Esophagus (tissue), 2 donors: Measurements from ENCODE around the gene PCDHGB5. TPM values are rescaled to one million over a fixed set of nuclear protein-coding genes. Genes with fewer than 3 reads are reported as not detected.
"Not testable (repeated sequence)": the region's sequence is repeated elsewhere in the genome, so short reads cannot be mapped to it uniquely, and the experiment has no call there.

Source experiments
- H3K27ac ChIP-seq, 2 donors: one replicate each; pipeline ENCODE4 v1.5.1; 2013; ENCODE audit warnings: low read depth in 2 of 2, mild to moderate bottlenecking in 2 of 2, inconsistent platforms in 1 of 2, low read length in 1 of 2, moderate library complexity in 1 of 2
- H3K27me3 ChIP-seq, 2 donors: one replicate each; pipeline ENCODE4 v1.6.1; 2013; ENCODE audit warnings: low read length in 2 of 2, control low read depth in 1 of 2, mild to moderate bottlenecking in 1 of 2; ENCODE audit not compliant: insufficient read depth in 2 of 2, control insufficient read depth in 1 of 2
- H3K36me3 ChIP-seq, 2 donors: one replicate each; pipeline ENCODE4 v1.6.1; 2013; ENCODE audit warnings: low read length in 1 of 2; ENCODE audit not compliant: control insufficient read depth in 2 of 2, insufficient read depth in 2 of 2
- H3K4me1 ChIP-seq, 2 donors: one replicate each; pipeline ENCODE4 v1.6.1; 2013; ENCODE audit warnings: low read length in 1 of 2; ENCODE audit not compliant: control insufficient read depth in 2 of 2, insufficient read depth in 2 of 2
- H3K4me3 ChIP-seq, 2 donors: one replicate each; pipeline ENCODE4 v1.5.1; 2013; ENCODE audit warnings: low read length in 2 of 2, mild to moderate bottlenecking in 2 of 2, low read depth in 1 of 2, moderate library complexity in 1 of 2
- H3K9me3 ChIP-seq, 2 donors: one replicate each; pipeline ENCODE4 v1.6.1; 2013; ENCODE audit warnings: mild to moderate bottlenecking in 2 of 2, low read depth in 1 of 2, low read length in 1 of 2, moderate library complexity in 1 of 2; ENCODE audit not compliant: control insufficient read depth in 2 of 2, insufficient read depth in 1 of 2
- WGBS, 2 donors: extraction: QIAGEN DNeasy Blood & Tissue Kit; methylation state at CpG; one replicate each; pipeline ENCODE4 v1.1.7; 2013; 5-methylcytosine and 5-hydroxymethylcytosine counted together
- polyA plus RNA-seq, 2 donors: library from polyadenylated mRNA; stranded (reverse); fragments of 200-250 nt; gene quantifications; one replicate each; pipeline ENCODE4 v1.2.3, GENCODE V29; 2013
- donor health status: healthy with polysubstance abuse.
- donor health status: Bipolar disorder and iron deficiency.

Gene PCDHGB5
- polyA plus RNA-seq, 2 donors: 1.0 to 1.7 TPM

DNA sequence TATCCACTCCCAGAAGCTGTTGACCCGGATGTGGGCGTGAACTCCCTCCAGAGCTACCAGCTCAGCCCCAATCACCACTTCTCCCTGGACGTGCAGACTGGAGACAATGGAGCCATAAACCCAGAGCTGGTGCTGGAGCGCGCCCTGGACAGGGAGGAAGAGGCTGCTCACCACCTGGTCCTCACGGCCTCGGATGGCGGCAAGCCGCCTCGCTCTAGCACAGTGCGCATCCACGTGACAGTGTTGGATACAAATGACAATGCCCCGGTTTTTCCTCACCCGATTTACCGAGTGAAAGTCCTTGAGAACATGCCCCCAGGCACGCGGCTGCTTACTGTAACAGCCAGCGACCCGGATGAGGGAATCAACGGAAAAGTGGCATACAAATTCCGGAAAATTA lies 4.5 kb upstream of the PCDHGB5 start:
- H3K4me3 ChIP-seq: no peak overlapping the region
- H3K36me3 ChIP-seq: no peaks in the 10 kb centered on the region
- WGBS, 2 donors: 36% methylated on average over 21 of the region's 21 CpGs
- H3K9me3 ChIP-seq: peaks cover 36 to 44% of the 10 kb centered on the region in 2 donors
- no peaks in the 10 kb centered on the region for H3K4me1 ChIP-seq
- no peak overlapping the region for H3K27ac ChIP-seq
- H3K27me3 ChIP-seq: peaks cover 0 to 5% of the 10 kb centered on the region in 2 donors

DNA sequence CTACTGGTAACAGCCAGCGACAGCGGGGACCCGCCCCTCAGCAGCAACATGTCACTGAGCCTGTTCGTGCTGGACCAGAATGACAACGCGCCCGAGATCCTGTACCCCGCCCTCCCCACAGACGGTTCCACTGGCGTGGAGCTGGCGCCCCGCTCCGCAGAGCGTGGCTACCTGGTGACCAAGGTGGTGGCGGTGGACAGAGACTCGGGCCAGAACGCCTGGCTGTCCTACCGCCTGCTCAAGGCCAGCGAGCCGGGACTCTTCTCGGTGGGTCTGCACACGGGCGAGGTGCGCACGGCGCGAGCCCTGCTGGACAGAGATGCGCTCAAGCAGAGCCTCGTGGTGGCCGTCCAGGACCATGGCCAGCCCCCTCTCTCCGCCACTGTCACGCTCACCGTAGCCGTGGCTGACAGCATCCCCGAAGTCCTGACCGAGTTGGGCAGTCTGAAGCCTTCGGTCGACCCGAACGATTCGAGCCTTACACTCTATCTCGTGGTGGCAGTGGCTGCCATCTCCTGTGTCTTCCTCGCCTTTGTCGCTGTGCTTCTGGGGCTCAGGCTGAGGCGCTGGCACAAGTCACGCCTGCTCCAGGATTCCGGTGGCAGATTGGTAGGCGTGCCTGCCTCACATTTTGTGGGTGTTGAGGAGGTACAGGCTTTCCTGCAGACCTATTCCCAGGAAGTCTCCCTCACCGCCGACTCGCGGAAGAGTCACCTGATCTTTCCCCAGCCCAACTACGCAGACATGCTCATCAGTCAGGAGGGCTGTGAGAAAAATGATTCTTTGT lies 3.2 kb upstream of the PCDHGB5 start:
- not testable (repeated sequence) for H3K27ac ChIP-seq, H3K4me3 ChIP-seq, H3K4me1 ChIP-seq, H3K36me3 ChIP-seq, H3K27me3 ChIP-seq
- 42% methylated on average over 41 to 46 of the region's 53 CpGs for WGBS, 2 donors
- peaks cover 30 to 39% of the 10 kb centered on the region in 2 donors for H3K9me3 ChIP-seq

DNA sequence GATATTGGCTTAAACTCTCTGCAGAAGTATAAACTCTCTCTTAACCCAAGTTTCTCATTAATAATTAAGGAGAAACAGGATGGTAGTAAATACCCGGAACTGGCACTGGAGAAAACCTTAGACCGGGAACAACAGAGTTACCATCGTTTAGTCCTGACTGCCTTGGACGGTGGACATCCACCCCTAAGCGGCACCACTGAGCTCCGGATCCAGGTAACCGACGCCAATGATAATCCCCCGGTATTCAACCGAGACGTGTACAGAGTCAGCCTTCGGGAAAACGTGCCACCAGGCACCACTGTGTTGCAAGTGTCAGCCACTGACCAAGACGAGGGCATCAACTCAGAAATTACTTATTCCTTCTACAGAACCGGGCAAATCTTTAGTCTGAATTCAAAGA lies 861 bp downstream of the PCDHGB5 start:
- Histone ChIP-seq H3K4me3 (no peak overlapping the region), H3K27me3 (peaks cover 0 to 3% of the 10 kb centered on the region in 2 donors), H3K27ac (no peak overlapping the region), H3K4me1 (no peaks in the 10 kb centered on the region), H3K36me3 (no peaks in the 10 kb centered on the region), H3K9me3 (peaks cover 32 to 40% of the 10 kb centered on the region in 2 donors)
- 28% methylated on average over 15 of the region's 15 CpGs for WGBS, 2 donors

DNA sequence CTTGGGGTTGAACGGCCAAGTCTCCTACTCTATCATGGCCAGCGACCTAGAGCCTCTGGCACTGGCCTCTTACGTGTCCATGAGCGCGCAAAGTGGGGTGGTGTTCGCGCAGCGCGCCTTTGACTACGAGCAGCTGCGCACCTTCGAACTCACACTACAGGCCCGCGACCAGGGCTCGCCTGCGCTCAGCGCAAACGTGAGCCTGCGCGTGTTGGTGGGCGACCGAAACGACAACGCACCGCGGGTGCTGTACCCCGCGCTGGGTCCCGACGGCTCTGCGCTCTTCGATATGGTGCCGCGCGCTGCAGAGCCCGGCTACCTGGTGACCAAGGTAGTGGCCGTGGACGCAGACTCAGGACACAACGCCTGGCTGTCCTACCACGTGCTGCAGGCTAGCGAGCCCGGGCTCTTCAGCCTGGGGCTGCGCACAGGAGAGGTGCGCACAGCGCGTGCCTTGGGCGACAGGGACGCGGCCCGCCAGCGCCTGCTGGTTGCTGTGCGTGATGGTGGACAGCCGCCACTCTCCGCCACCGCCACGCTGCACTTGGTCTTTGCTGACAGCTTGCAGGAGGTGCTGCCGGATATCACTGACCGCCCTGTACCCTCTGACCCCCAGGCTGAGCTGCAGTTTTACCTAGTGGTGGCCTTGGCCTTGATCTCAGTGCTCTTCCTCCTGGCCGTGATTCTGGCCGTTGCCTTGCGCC lies 2.0 kb downstream of the PCDHGB5 start:
- Histone ChIP-seq H3K9me3 (peaks cover 31 to 39% of the 10 kb centered on the region in 2 donors), H3K36me3 (no peaks in the 10 kb centered on the region), H3K4me1 (no peaks in the 10 kb centered on the region), H3K4me3 (no peak overlapping the region), H3K27ac (no peak overlapping the region), H3K27me3 (peaks cover 0 to 3% of the 10 kb centered on the region in 2 donors)
- WGBS, 2 donors: 31 to 32% methylated on average over 61 of the region's 61 CpGs

DNA sequence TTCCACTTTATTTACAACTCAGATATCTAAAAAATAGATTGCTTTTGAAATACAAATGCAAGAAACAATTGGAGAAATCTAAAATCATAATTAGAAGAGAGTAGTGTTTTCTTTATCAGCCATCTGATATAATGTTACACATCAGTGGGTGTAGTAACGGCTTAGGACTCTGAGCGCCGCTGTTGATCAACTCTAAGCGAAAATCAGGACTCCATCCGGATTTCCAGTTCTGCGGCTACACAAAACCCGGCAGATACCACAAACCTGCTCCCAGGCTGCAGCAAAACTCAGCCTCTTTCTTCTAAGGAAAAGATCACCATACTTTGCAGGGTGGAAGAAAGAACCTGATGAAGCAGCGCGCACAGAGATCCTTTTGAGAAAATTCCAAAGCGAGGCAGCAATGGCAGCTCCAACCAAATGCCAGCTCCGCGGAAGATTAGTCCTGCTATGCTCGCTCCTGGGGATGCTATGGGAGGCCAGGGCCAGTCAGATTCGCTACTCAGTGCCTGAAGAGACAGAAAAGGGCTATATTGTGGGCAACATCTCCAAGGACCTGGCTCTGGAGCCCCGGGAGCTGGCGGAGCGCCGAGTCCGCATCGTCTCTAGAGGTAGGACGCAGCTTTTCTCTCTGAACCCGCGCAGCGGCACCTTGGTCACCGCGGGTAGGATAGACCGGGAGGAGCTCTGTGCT lies 5.0 kb downstream of the PCDHGB5 start, which contains the start of gene PCDHGA9:
TSS of gene PCDHGA9 (plus strand) at position 226 of the 691 bp plus-strand sequence. CDS start at position 401, 175 bp downstream.
- 16 to 18% methylated on average over 27 of the region's 27 CpGs for WGBS, 2 donors
- peaks cover 0 to 3% of the 10 kb centered on the region in 2 donors for H3K4me1 ChIP-seq
- H3K9me3 ChIP-seq: peaks cover 34 to 45% of the 10 kb centered on the region in 2 donors
- no peaks in the 10 kb centered on the region for H3K36me3 ChIP-seq
- peaks cover 0 to 3% of the 10 kb centered on the region in 2 donors for H3K27me3 ChIP-seq
- H3K27ac ChIP-seq: no peak within 1 kb of the TSS
- peak within 1 kb of the TSS; percentile 5 to 9 for H3K4me3 ChIP-seq

DNA sequence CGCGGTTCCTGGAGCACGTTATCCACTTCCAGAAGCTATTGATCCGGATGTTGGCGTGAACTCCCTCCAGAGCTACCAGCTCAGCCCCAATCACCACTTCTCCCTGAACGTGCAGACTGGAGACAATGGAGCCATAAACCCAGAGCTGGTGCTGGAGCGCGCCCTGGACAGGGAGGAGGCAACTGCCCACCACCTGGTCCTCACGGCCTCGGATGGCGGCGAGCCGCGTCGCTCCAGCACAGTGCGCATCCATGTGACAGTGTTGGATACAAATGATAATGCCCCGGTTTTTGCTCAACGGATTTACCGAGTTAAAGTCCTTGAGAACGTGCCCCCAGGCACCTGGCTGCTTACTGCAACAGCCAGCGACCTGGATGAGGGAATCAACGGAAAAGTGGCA lies 5.6 kb downstream of the PCDHGB5 start:
- peaks cover 39 to 49% of the 10 kb centered on the region in 2 donors for H3K9me3 ChIP-seq
- no peaks in the 10 kb centered on the region for H3K36me3 ChIP-seq
- no peak overlapping the region for H3K4me3 ChIP-seq
- WGBS, 2 donors: 33% methylated on average over 22 of the region's 22 CpGs
- no peak overlapping the region for H3K27ac ChIP-seq
- H3K27me3 ChIP-seq: peaks cover 0 to 5% of the 10 kb centered on the region in 2 donors
- peaks cover 0 to 3% of the 10 kb centered on the region in 2 donors for H3K4me1 ChIP-seq

DNA sequence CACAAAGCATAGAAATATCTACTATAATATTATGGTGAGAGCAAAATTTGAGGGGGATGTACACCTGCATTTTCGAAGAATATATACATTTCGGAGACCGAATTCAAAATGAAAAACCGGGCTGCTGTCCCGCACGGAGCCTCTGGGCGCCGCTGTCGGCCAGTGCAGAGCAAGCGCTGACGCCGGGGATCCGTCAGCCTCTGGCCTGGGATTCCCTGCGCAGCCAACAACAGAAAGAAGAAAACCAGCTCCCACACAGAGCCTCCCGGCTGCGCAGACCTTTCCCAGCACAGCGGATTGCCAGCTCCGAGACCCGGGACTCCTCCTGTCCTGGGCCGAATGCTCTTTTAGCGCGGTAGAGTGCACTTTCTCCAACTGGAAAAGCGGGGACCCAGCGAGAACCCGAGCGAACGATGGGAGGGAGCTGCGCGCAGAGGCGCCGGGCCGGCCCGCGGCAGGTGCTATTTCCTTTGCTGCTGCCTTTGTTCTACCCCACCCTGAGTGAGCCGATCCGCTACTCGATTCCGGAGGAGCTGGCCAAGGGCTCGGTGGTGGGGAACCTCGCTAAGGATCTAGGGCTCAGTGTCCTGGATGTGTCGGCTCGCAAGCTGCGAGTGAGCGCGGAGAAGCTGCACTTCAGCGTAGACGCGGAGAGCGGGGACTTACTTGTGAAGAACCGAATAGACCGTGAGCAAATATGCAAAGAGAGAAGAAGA lies 10.2 kb downstream of the PCDHGB5 start, which contains the start of gene PCDHGB6:
TSS of gene PCDHGB6 (plus strand) at position 232 of the 716 bp plus-strand sequence. CDS start at position 414, 182 bp downstream.
- H3K9me3 ChIP-seq: peaks cover 42 to 52% of the 10 kb centered on the region in 2 donors
- H3K4me3 ChIP-seq: peak within 1 kb of the TSS in 1 of 2 donors; percentile 22
- H3K27ac ChIP-seq, H3K36me3 ChIP-seq, H3K4me1 ChIP-seq, H3K27me3 ChIP-seq: not testable (repeated sequence)
- 15 to 18% methylated on average over 48 to 51 of the region's 51 CpGs for WGBS, 2 donors

DNA sequence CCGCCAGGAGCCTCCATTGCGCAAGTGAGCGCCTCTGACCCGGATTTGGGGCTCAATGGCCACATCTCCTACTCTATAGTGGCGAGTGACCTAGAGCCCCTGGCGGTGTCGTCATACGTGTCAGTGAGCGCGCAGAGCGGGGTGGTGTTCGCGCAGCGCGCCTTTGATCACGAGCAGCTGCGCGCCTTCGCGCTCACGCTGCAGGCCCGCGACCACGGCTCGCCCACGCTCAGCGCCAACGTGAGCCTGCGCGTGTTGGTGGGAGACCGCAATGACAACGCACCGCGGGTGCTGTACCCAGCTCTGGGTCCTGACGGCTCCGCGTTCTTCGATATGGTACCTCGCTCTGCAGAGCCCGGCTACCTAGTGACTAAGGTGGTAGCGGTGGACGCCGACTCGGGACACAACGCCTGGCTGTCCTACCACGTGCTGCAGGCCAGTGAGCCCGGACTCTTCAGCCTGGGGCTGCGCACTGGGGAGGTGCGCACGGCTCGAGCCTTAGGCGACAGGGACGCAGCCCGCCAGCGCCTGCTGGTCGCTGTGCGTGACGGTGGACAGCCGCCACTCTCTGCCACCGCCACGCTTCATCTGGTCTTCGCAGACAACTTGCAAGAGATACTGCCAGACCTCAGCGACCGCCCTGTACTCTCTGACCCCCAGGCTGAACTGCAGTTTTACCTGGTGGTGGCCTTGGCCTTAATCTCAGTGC lies 12.0 kb downstream of the PCDHGB5 start:
- Histone ChIP-seq H3K27me3 (peaks cover 0 to 8% of the 10 kb centered on the region in 2 donors), H3K4me3 (no peak overlapping the region), H3K4me1 (peaks cover 0 to 3% of the 10 kb centered on the region in 2 donors), H3K9me3 (peaks cover 41 to 52% of the 10 kb centered on the region in 2 donors), H3K36me3 (no peaks in the 10 kb centered on the region), H3K27ac (no peak overlapping the region)
- 25 to 34% methylated on average over 60 to 64 of the region's 64 CpGs for WGBS, 2 donors
